Loucy (cell line): ENCODE results near the gene NEFH.

Experiments
- H2AFZ ChIP-seq: fragments of 200-600 bp; sonication (generic); 2 replicates; pipeline ENCODE4 v1.6.0; 2016; ENCODE audit warnings: antibody characterized with exemption, mild to moderate bottlenecking, low read length, moderate library complexity
- H3F3A ChIP-seq: fragments of 200-600 bp; 2 replicates; pipeline ENCODE4 v1.6.0; 2016; ENCODE audit warnings: antibody characterized with exemption, low read depth, mild to moderate bottlenecking
- H3K27me3 ChIP-seq: fragments of 200-600 bp; sonication (generic); 2 replicates; pipeline ENCODE4 v1.6.1; 2014; ENCODE audit warnings: low read length, mild to moderate bottlenecking; ENCODE audit not compliant: insufficient read depth, poor library complexity, severe bottlenecking
- H3K36me3 ChIP-seq: fragments of 200-600 bp; sonication (generic); 2 replicates; pipeline ENCODE4 v1.6.1; 2016; ENCODE audit warnings: low read length; ENCODE audit not compliant: insufficient read depth
- H3K4me1 ChIP-seq: fragments of 200-600 bp; sonication (generic); 2 replicates; pipeline ENCODE4 v1.5.1; 2014; ENCODE audit warnings: low read length, mild to moderate bottlenecking; ENCODE audit not compliant: insufficient read depth, poor library complexity, severe bottlenecking
- H3K4me2 ChIP-seq: fragments of 200-600 bp; sonication (generic); 2 replicates; pipeline ENCODE4 v1.6.0; 2014; ENCODE audit warnings: antibody characterized with exemption, low read length, low read depth, mild to moderate bottlenecking; ENCODE audit not compliant: poor library complexity, severe bottlenecking
- H3K4me3 ChIP-seq: fragments of 200-600 bp; sonication (generic); 2 replicates; pipeline ENCODE4 v1.5.1; 2014; ENCODE audit warnings: low read length, mild to moderate bottlenecking, mixed read lengths; ENCODE audit not compliant: poor library complexity, severe bottlenecking
- H3K79me2 ChIP-seq: fragments of 200-600 bp; sonication (generic); 2 replicates; pipeline ENCODE4 v1.6.1; 2014; ENCODE audit warnings: low read length; ENCODE audit not compliant: insufficient read depth
- H3K9ac ChIP-seq: fragments of 200-600 bp; sonication (generic); 2 replicates; pipeline ENCODE4 v1.6.0; 2014; ENCODE audit warnings: mild to moderate bottlenecking, low read depth, low read length, moderate library complexity; ENCODE audit not compliant: poor library complexity, severe bottlenecking
- H3K9me2 ChIP-seq: fragments of 200-600 bp; sonication (generic); replicated peaks from 2 replicates; pipeline ENCODE4 v1.6.1; 2016; ENCODE audit warnings: low read depth, low read length, mixed read lengths
- H3K9me3 ChIP-seq: fragments of 200-600 bp; sonication (generic); 2 replicates; pipeline ENCODE4 v1.6.1; 2014; ENCODE audit warnings: mild to moderate bottlenecking, antibody characterized with exemption, low read length, low read depth; ENCODE audit not compliant: insufficient read depth
- H4K20me1 ChIP-seq: fragments of 200-600 bp; sonication (generic); 2 replicates; pipeline ENCODE4 v1.6.0; 2014; ENCODE audit warnings: antibody characterized with exemption, low read length, mild to moderate bottlenecking; ENCODE audit not compliant: insufficient read depth, poor library complexity, severe bottlenecking
- CTCF ChIP-seq: fragments of 200-600 bp; sonication (generic); conservative IDR thresholded peaks from 2 replicates; pipeline ENCODE4 v1.5.1; 2014; ENCODE audit warnings: mild to moderate bottlenecking, antibody characterized with exemption, low read length
- EZH2phosphoT487 ChIP-seq: fragments of 200-600 bp; IDR thresholded peaks from 2 replicates; pipeline ENCODE4 v1.6.1; 2018; ENCODE audit warnings: antibody characterized with exemption, mild to moderate bottlenecking, moderate library complexity, borderline replicate concordance

NEFH gene

DNA sequence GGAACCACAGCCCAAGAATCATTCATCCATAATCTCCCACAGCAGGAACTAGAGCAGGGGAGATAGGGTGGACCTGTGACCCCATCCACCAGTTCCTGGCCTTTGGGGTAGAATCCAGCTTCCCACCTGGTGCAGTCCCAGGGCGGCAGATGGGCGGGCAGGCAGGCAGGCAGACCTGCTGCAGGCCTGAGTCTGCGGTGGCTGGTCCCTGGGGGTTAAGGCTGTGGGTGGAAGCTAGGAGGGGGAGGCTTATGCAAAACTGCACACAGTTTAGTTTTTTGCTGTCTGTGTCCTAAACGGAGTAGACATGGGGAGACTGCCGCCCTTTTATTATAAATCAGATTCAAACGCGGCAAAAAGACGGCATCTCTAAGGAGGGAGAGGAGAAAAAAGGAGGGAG lies 4.5 kb upstream of the NEFH start:
- TF ChIP-seq EZH2phosphoT487, result no peak
- no peak for TF ChIP-seq CTCF
- Histone ChIP-seq H3K79me2 (no peaks in the 10 kb centered on the region), H3K9ac (no peak overlapping the region), H3K4me3 (no peak overlapping the region), H3F3A (no peaks in the 10 kb centered on the region), H2AFZ (no peak overlapping the region), H3K9me3 (no peaks in the 10 kb centered on the region), H3K4me1 (no peaks in the 10 kb centered on the region), H3K36me3 (no peaks in the 10 kb centered on the region), H3K27me3 (no peaks in the 10 kb centered on the region), H3K9me2 (no peaks in the 10 kb centered on the region), H4K20me1 (no peaks in the 10 kb centered on the region), H3K4me2 (no peak overlapping the region)

GRCh38 chr22:29476116-29476515 lies 3.9 kb upstream of the NEFH start:
- no peaks in the 10 kb centered on the region for H3K27me3 ChIP-seq
- H3K4me2 ChIP-seq, result no peak overlapping the region
- no peaks in the 10 kb centered on the region for H3K4me1 ChIP-seq
- no peaks in the 10 kb centered on the region for H3K9me2 ChIP-seq
- H3K36me3 ChIP-seq, result no peaks in the 10 kb centered on the region
- H3F3A ChIP-seq, result no peaks in the 10 kb centered on the region
- H3K9ac ChIP-seq, result no peak overlapping the region
- H3K79me2 ChIP-seq, result no peaks in the 10 kb centered on the region
- TF ChIP-seq EZH2phosphoT487, result no peak
- no peak for TF ChIP-seq CTCF
- no peak overlapping the region for H2AFZ ChIP-seq
- no peaks in the 10 kb centered on the region for H3K9me3 ChIP-seq
- no peaks in the 10 kb centered on the region for H4K20me1 ChIP-seq
- H3K4me3 ChIP-seq, result no peak overlapping the region

DNA sequence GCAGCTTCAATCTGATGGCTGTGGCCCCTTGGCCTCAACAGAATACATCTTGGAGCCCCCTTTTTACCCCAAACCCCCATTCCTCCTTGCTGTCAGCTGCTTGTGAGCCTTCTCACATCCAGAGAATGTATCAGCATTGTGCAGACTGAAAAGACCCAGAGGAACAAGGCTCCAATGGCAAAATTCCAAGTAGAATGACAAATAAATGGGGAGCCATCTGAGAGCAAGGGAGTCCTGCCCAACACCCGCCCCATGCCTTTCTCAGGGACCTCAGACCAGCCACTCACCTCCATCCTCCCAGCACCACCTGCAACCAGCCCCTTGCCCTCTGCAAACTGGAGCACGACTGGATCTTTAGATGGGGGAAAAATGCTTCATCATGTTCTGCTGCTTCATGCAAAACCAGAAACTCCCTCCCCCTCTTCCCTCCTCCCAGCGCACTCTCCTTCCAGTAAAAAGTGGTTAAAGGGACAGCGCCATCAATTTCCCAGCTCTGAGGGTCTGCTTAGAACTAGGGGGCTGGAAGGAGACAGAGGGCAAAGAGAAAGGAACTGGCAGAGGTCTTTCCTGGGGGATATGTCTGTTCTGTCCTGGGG lies 2.2 kb upstream of the NEFH start:
- no peaks in the 10 kb centered on the region for H3K27me3 ChIP-seq
- no peaks in the 10 kb centered on the region for H3K9me2 ChIP-seq
- H3K9me3 ChIP-seq, result no peaks in the 10 kb centered on the region
- H3K9ac ChIP-seq, result no peak overlapping the region
- no peak for TF ChIP-seq EZH2phosphoT487
- H3K4me3 ChIP-seq, result no peak overlapping the region
- no peaks in the 10 kb centered on the region for H3K36me3 ChIP-seq
- no peak overlapping the region for H3K4me2 ChIP-seq
- H3K4me1 ChIP-seq, result no peaks in the 10 kb centered on the region
- no peaks in the 10 kb centered on the region for H4K20me1 ChIP-seq
- no peak overlapping the region for H2AFZ ChIP-seq
- H3K79me2 ChIP-seq, result no peaks in the 10 kb centered on the region
- no peaks in the 10 kb centered on the region for H3F3A ChIP-seq
